GM15510 (cell line): ENCODE measurements around the gene CNR2.

Source experiments
- POLR2A ChIP-seq: IDR thresholded peaks from 3 replicates; pipeline ENCODE4 v1.6.1; 2011; ENCODE audit warnings: borderline replicate concordance; ENCODE audit not compliant: insufficient read length; ENCODE audit errors: extremely low read depth

Gene CNR2

GRCh38 chr1:23904748-23905357, 8.3 kb downstream of the CNR2 start:
- no peak for TF ChIP-seq POLR2A

- TF ChIP-seq POLR2A: no peak
Measured at GRCh38 chr1:23903754-23904153, 9.4 kb downstream of the CNR2 start.

GRCh38 chr1:23902321-23903278, 10.6 kb downstream of the CNR2 start:
- no peak for TF ChIP-seq POLR2A

GRCh38 chr1:23899070-23899469, 14.1 kb downstream of the CNR2 start:
- TF ChIP-seq POLR2A: no peak

- no peak for TF ChIP-seq POLR2A
Measured at GRCh38 chr1:23897083-23897482, 16.1 kb downstream of the CNR2 start.

GRCh38 chr1:23896491-23896890, 16.7 kb downstream of the CNR2 start:
- TF ChIP-seq POLR2A: no peak

- no peak for TF ChIP-seq POLR2A
Measured at GRCh38 chr1:23895993-23896392, 17.2 kb downstream of the CNR2 start.

GRCh38 chr1:23895082-23895481, 18.1 kb downstream of the CNR2 start:
- TF ChIP-seq POLR2A: no peak

GRCh38 chr1:23889074-23889473, 24.1 kb downstream of the CNR2 start:
- no peak for TF ChIP-seq POLR2A

GRCh38 chr1:23885222-23885621, 27.9 kb downstream of the CNR2 start:
- TF ChIP-seq POLR2A: no peak

GRCh38 chr1:23882746-23883145, 30.4 kb downstream of the CNR2 start:
- TF ChIP-seq POLR2A: no peak

- TF ChIP-seq POLR2A: no peak
Measured at GRCh38 chr1:23879809-23880208, 33.4 kb downstream of the CNR2 start.

- no peak for TF ChIP-seq POLR2A
Measured at GRCh38 chr1:23878668-23879067, 34.5 kb downstream of the CNR2 start.

- TF ChIP-seq POLR2A: no peak
Measured at GRCh38 chr1:23875382-23875781, 37.8 kb downstream of the CNR2 start.

- no peak for TF ChIP-seq POLR2A
Measured at GRCh38 chr1:23872421-23872820, 40.7 kb downstream of the CNR2 start.

GRCh38 chr1:23869051-23869450, 44.1 kb downstream of the CNR2 start:
- TF ChIP-seq POLR2A: no peak
